Naive thymus-derived CD4-positive, alpha-beta T cell (primary cell): Measurements from ENCODE around the gene YWHAQ. TPM values are rescaled to one million over a fixed set of nuclear protein-coding genes. Genes with fewer than 3 reads are reported as not detected.
A peak's percentile ranks its signal among the peaks of the same experiment; 100 is the strongest.
"Not testable (repeated sequence)": the region's sequence is repeated elsewhere in the genome, so short reads cannot be mapped to it uniquely, and the experiment has no call there.

ENCODE experiments used
- ATAC-seq: fragments of 150-1000 bp; cut with Tn5 transposase; 2 replicates; pipeline ENCODE4 v1.10.0; 2021; ENCODE audit warnings: mild to moderate bottlenecking, moderate library complexity
- CTCF ChIA-PET: fragments of 350-600 bp; sonication (Branson Sonifier 250); formaldehyde crosslinking; loops from one replicate; lab custom pipeline; 2021; ENCODE audit warnings: antibody characterized with exemption; lab: Charles Lee
- POLR2A ChIA-PET: fragments of 350-600 bp; sonication (Branson Sonifier 250); formaldehyde crosslinking; loops from one replicate; lab custom pipeline; 2021; ENCODE audit warnings: antibody characterized with exemption, inconsistent platforms; lab: Charles Lee
- DNase-seq, 9 donors: peaks; one replicate each; pipeline versions ENCODE4 v3.0.0 to v3.0.0-alpha.2; 2020 to 2022; ENCODE audit warnings: mixed read lengths in 1 of 9
- H3K27ac ChIP-seq: one replicate; pipeline ENCODE4 v1.7.0; 2013; ENCODE audit warnings: mild to moderate bottlenecking, low read depth, low read length, moderate library complexity
- H3K27me3 ChIP-seq, 2 donors: one replicate each; pipeline ENCODE4 v1.7.0; 2013; ENCODE audit warnings: low read length in 2 of 2, mild to moderate bottlenecking in 2 of 2, moderate library complexity in 2 of 2; ENCODE audit not compliant: control insufficient read depth in 2 of 2, insufficient read depth in 2 of 2
- H3K36me3 ChIP-seq, 3 experiments: 1 replicate in 2 of 3; 2 replicates in 1 of 3; pipeline ENCODE4 v1.7.0; 2013; ENCODE audit warnings: low read length in 3 of 3, mild to moderate bottlenecking in 3 of 3, moderate library complexity in 1 of 3; ENCODE audit not compliant: insufficient read depth in 3 of 3, control insufficient read depth in 2 of 3
- H3K4me1 ChIP-seq, 2 donors: one replicate each; pipeline ENCODE4 v1.7.0; 2013; ENCODE audit warnings: low read length in 2 of 2, mild to moderate bottlenecking in 2 of 2, moderate library complexity in 1 of 2; ENCODE audit not compliant: control insufficient read depth in 2 of 2, insufficient read depth in 2 of 2
- H3K4me3 ChIP-seq: 2 replicates; pipeline ENCODE4 v1.7.0; 2013; ENCODE audit warnings: mild to moderate bottlenecking, low read length
- H3K9me3 ChIP-seq, 3 experiments: 1 replicate in 2 of 3; 2 replicates in 1 of 3; pipeline ENCODE4 v1.7.0; 2013; ENCODE audit warnings: low read length in 3 of 3; ENCODE audit not compliant: control insufficient read depth in 2 of 3
- H3K27ac Mint-ChIP-seq, 9 donors: one replicate each; pipeline ENCODE4 v1.8.0; 2020 to 2022; ENCODE audit warnings: mixed read lengths in 9 of 9, mild to moderate bottlenecking in 8 of 9, moderate library complexity in 5 of 9, inconsistent platforms in 2 of 9
- H3K27me3 Mint-ChIP-seq, 5 donors: one replicate each; pipeline ENCODE4 v1.8.0; 2021 to 2022; ENCODE audit warnings: mixed read lengths in 5 of 5, mild to moderate bottlenecking in 1 of 5
- H3K36me3 Mint-ChIP-seq, 5 donors: one replicate each; pipeline ENCODE4 v1.8.0; 2020 to 2022; ENCODE audit warnings: mixed read lengths in 5 of 5, mild to moderate bottlenecking in 3 of 5, inconsistent platforms in 1 of 5
- H3K4me1 Mint-ChIP-seq, 7 donors: one replicate each; pipeline ENCODE4 v1.8.0; 2020 to 2022; ENCODE audit warnings: mixed read lengths in 7 of 7, mild to moderate bottlenecking in 3 of 7, inconsistent platforms in 1 of 7
- H3K4me3 Mint-ChIP-seq, 10 donors: one replicate each; pipeline ENCODE4 v1.8.0; 2020 to 2022; ENCODE audit warnings: mild to moderate bottlenecking in 10 of 10, mixed read lengths in 10 of 10, moderate library complexity in 6 of 10, inconsistent platforms in 2 of 10
- H3K9me3 Mint-ChIP-seq, 11 donors: one replicate each; pipeline ENCODE4 v1.8.0; 2020 to 2022; ENCODE audit warnings: mixed read lengths in 11 of 11, mild to moderate bottlenecking in 4 of 11, inconsistent platforms in 1 of 11, moderate library complexity in 1 of 11
- intact Hi-C, 2 donors: fragments of 100-400 bp; cut with micrococcal nuclease; formaldehyde crosslinking; loops; one replicate each; pipeline ENCODE4 v1.15.1; 2023
- polyA plus RNA-seq, 2 donors: library from polyadenylated mRNA; unstranded; fragments of 300-500 nt; fragmentation: Illumina TruSeq; gene quantifications; one replicate each; pipeline ENCODE4 v1.2.3, GENCODE V29; 2021
- total RNA-seq, 6 experiments: library from RNA in 5 of 6; stranded (reverse) in 5 of 6; gene quantifications; 1 replicate in 5 of 6; 2 replicates in 1 of 6; pipeline ENCODE4 v1.2.3 and lab custom pipeline; 2021 to 2026

YWHAQ gene
- total and polyA plus RNA-seq, 7 experiments from 2014 or later = 67.3 to 189 (median 118) TPM

GRCh38 chr2:9611549-9611912, 19.3 kb downstream of the YWHAQ start:
- POLR2A ChIA-PET, H3K4me3 ChIP-seq, DNase-seq, intact Hi-C loops, H3K27me3 Mint-ChIP-seq, H3K27me3 ChIP-seq, H3K36me3 ChIP-seq, ATAC-seq, H3K9me3 Mint-ChIP-seq, H3K9me3 ChIP-seq, H3K27ac ChIP-seq, CTCF ChIA-PET: not testable (repeated sequence)
- H3K4me1 ChIP-seq = peaks cover 8 to 28% of the 10 kb centered on the region in 2 donors
- Mint-ChIP-seq H3K36me3 (peaks cover 4 to 20% (median 8%) of the 10 kb centered on the region in 5 donors), H3K4me3 (peak overlapping the region in 1 of 10 donors; percentile 4), H3K27ac (peak overlapping the region in 1 of 9 donors; percentile 28), H3K4me1 (peaks cover 56 to 90% (median 80%) of the 10 kb centered on the region in 7 donors)

- H3K4me3 ChIP-seq = no peak overlapping the region
- intact Hi-C loops = no loop called here
- DNase-seq (no peak), ATAC-seq (no peak)
- H3K4me3 Mint-ChIP-seq = no peak overlapping the region
- no peaks in the 10 kb centered on the region for H3K36me3 ChIP-seq
- ChIA-PET CTCF (no interaction called here), POLR2A (no interaction called here)
- H3K27me3 ChIP-seq = no peaks in the 10 kb centered on the region
- H3K4me1 Mint-ChIP-seq = peaks cover 52 to 86% (median 75%) of the 10 kb centered on the region in 7 donors
- H3K27ac ChIP-seq = no peak overlapping the region
- H3K9me3 ChIP-seq = no peaks in the 10 kb centered on the region
- H3K27ac Mint-ChIP-seq = peak overlapping the region in 3 of 9 donors; percentile 12 to 85 (median 28)
- no peaks in the 10 kb centered on the region for H3K27me3 Mint-ChIP-seq
- H3K9me3 Mint-ChIP-seq = peaks cover 0 to 2% (median 0%) of the 10 kb centered on the region in 11 donors
- H3K36me3 Mint-ChIP-seq = peaks cover 4 to 20% (median 9%) of the 10 kb centered on the region in 5 donors
- peaks cover 8 to 25% of the 10 kb centered on the region in 2 donors for H3K4me1 ChIP-seq
Observed at GRCh38 chr2:9610781-9611548, 19.8 kb downstream of the YWHAQ start.

- Histone ChIP-seq H3K27ac (peak overlapping the region; percentile 49), H3K4me1 (peaks cover 8 to 17% of the 10 kb centered on the region in 2 donors), H3K4me3 (peak overlapping the region; percentile 33)
- ATAC-seq, H3K36me3 ChIP-seq, H3K27me3 Mint-ChIP-seq, CTCF ChIA-PET, DNase-seq, H3K9me3 ChIP-seq, H3K27me3 ChIP-seq, H3K9me3 Mint-ChIP-seq: not testable (repeated sequence)
- intact Hi-C loops = loop anchor here (1.0 kb wide), 4 partner anchors 10 to 174 kb away; partner anchors contain the start of gene ADAM17 (in 1 of the 2)
- Mint-ChIP-seq H3K4me3 (peak overlapping the region; percentile 71 to 88 (median 84)), H3K36me3 (peaks cover 4 to 23% (median 14%) of the 10 kb centered on the region in 5 donors), H3K4me1 (peaks cover 38 to 72% (median 64%) of the 10 kb centered on the region in 7 donors), H3K27ac (peak overlapping the region; percentile 59 to 95 (median 86))
- POLR2A ChIA-PET = interaction anchor here (1.0 to 1.3 kb wide), 2 partner anchors 53 to 133 kb away, joined by 5 to 6 read pairs; partner anchors contain the start of gene ADAM17
Observed at GRCh38 chr2:9608491-9608890, 22.3 kb downstream of the YWHAQ start.

- no peaks in the 10 kb centered on the region for H3K27me3 Mint-ChIP-seq
- Histone ChIP-seq H3K36me3 (peaks cover 0 to 20% (median 0%) of the 10 kb centered on the region in 3 experiments), H3K27ac (no peak overlapping the region), H3K9me3 (peaks cover 0 to 10% (median 0%) of the 10 kb centered on the region in 3 experiments), H3K4me1 (peaks cover 0 to 3% of the 10 kb centered on the region in 2 donors), H3K4me3 (no peak overlapping the region), H3K27me3 (no peaks in the 10 kb centered on the region)
- ATAC-seq = no peak
- peaks cover 9 to 52% (median 46%) of the 10 kb centered on the region in 5 donors for H3K36me3 Mint-ChIP-seq
- intact Hi-C loops = no loop called here
- H3K4me1 Mint-ChIP-seq = peaks cover 14 to 38% (median 26%) of the 10 kb centered on the region in 7 donors
- POLR2A ChIA-PET = no interaction called here
- H3K9me3 Mint-ChIP-seq = peaks cover 2 to 19% (median 10%) of the 10 kb centered on the region in 11 donors
- DNase-seq = no peak
- H3K4me3 Mint-ChIP-seq = no peak overlapping the region
- CTCF ChIA-PET = interaction anchor here (0.6 kb wide), 1 partner anchor 15 kb away, joined by 5 read pairs; no protein-coding TSS in a partner anchor
- no peak overlapping the region for H3K27ac Mint-ChIP-seq
Observed at GRCh38 chr2:9602412-9602811, 28.4 kb downstream of the YWHAQ start.

- Histone ChIP-seq H3K4me1 (peaks cover 4% of the 10 kb centered on the region in 2 donors), H3K4me3 (no peak overlapping the region), H3K27ac (no peak overlapping the region), H3K36me3 (peaks cover 0 to 20% (median 0%) of the 10 kb centered on the region in 3 experiments), H3K27me3 (no peaks in the 10 kb centered on the region), H3K9me3 (peaks cover 0 to 10% (median 0%) of the 10 kb centered on the region in 3 experiments)
- Mint-ChIP-seq H3K36me3 (peaks cover 9 to 50% (median 46%) of the 10 kb centered on the region in 5 donors), H3K27me3 (no peaks in the 10 kb centered on the region), H3K4me3 (no peak overlapping the region), H3K9me3 (peaks cover 2 to 19% (median 10%) of the 10 kb centered on the region in 11 donors), H3K27ac (no peak overlapping the region), H3K4me1 (peaks cover 16 to 42% (median 33%) of the 10 kb centered on the region in 7 donors)
- POLR2A ChIA-PET = no interaction called here
- CTCF ChIA-PET = interaction anchor here (1.0 kb wide), 1 partner anchor 26 kb away, joined by 3 read pairs; no protein-coding TSS in a partner anchor
- ATAC-seq = no peak
- intact Hi-C loops = no loop called here
- no peak for DNase-seq
Observed at GRCh38 chr2:9601397-9601796, 29.4 kb downstream of the YWHAQ start.

- peaks cover 2 to 19% (median 10%) of the 10 kb centered on the region in 11 donors for H3K9me3 Mint-ChIP-seq
- Histone ChIP-seq H3K36me3 (peaks cover 0 to 20% (median 0%) of the 10 kb centered on the region in 3 experiments), H3K27ac (no peak overlapping the region), H3K4me1 (peaks cover 4 to 19% of the 10 kb centered on the region in 2 donors), H3K9me3 (peaks cover 0 to 10% (median 0%) of the 10 kb centered on the region in 3 experiments), H3K4me3 (no peak overlapping the region), H3K27me3 (no peaks in the 10 kb centered on the region)
- no peak overlapping the region for H3K4me3 Mint-ChIP-seq
- peaks cover 29 to 53% (median 39%) of the 10 kb centered on the region in 7 donors for H3K4me1 Mint-ChIP-seq
- CTCF ChIA-PET = no interaction called here
- DNase-seq (no peak), ATAC-seq (no peak)
- H3K27ac Mint-ChIP-seq = peak overlapping the region in 1 of 9 donors; percentile 26
- POLR2A ChIA-PET = no interaction called here
- intact Hi-C loops = no loop called here
- H3K36me3 Mint-ChIP-seq = peaks cover 9 to 44% (median 40%) of the 10 kb centered on the region in 5 donors
- no peaks in the 10 kb centered on the region for H3K27me3 Mint-ChIP-seq
Observed at GRCh38 chr2:9599430-9599829, 31.4 kb downstream of the YWHAQ start.
